Head of caudate nucleus (tissue), 42 donors: ENCODE data around the gene DDB1.

Source experiments
- DNase-seq, 42 donors: peaks; one replicate each; pipeline versions ENCODE4 v3.0.0 to v3.0.0-alpha.2; 2020 to 2021; ENCODE audit warnings: mixed read lengths in 7 of 42
- intact Hi-C: fragments of 100-400 bp; cut with DNase I; formaldehyde crosslinking; loops from one replicate; pipeline ENCODE4 v1.15.0; 2022

Gene DDB1

GRCh38 chr11:61332797-61333549 lies at the start of gene DDB1, which contains the start of gene TKFC:
Gene DDB1 (minus strand): TSS chr11:61333105. CDS start chr11:61332968, 137 bp downstream.
Gene TKFC (plus strand): TSS chr11:61333228. CDS start chr11:61334729, 1,501 bp downstream.
- peak; percentile 87 to 99 (median 97) for DNase-seq
- intact Hi-C loops = loop anchor here (1.0 kb wide), 1 partner anchor 29 kb away; the partner anchor contains the start of gene TMEM138

- intact Hi-C loops = loop anchor here (5.0 kb wide), 1 partner anchor 44 kb away; no protein-coding TSS in a partner anchor
- DNase-seq = no peak
Observed at GRCh38 chr11:61380884-61381283, 48.0 kb upstream of the DDB1 start.

- no peak for DNase-seq
- intact Hi-C loops = no loop called here
Observed at GRCh38 chr11:61378713-61379313, 45.9 kb upstream of the DDB1 start.

DNA sequence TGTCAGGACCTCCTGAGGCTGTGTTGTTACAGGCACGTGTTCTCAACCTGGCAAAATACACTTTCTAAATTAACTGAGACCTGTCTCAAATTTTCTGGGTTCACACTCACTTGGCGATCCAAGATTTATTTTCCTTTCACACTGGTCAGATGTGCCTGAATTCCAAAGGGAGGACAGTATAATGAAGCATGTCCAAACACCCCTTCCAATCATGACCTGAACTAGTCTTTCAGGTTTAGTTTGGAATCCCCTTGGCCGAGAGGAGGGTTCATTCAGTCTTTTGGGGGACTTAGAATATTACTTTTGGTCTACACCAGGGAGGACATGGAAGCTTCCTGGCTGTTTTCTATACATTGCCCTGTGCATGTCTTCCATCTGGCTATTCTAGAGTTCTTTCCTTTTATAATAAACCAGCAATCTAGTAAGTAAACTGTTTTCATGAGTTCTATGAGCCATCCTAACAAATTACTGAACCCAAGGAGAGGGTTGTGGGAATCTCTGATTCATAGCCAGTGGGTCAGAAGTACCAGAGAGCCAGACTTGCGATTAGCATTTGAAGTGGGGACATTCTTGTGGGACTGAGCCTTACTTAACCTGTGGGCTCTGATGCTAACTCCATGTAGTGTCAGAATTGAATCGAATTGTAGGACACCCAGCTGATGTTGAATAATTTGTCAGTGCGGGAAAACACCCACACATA lies 44.7 kb upstream of the DDB1 start:
- no peak for DNase-seq
- intact Hi-C loops = no loop called here

- DNase-seq = no peak
- intact Hi-C loops = no loop called here
Observed at GRCh38 chr11:61375761-61376108, 42.8 kb upstream of the DDB1 start.

DNA sequence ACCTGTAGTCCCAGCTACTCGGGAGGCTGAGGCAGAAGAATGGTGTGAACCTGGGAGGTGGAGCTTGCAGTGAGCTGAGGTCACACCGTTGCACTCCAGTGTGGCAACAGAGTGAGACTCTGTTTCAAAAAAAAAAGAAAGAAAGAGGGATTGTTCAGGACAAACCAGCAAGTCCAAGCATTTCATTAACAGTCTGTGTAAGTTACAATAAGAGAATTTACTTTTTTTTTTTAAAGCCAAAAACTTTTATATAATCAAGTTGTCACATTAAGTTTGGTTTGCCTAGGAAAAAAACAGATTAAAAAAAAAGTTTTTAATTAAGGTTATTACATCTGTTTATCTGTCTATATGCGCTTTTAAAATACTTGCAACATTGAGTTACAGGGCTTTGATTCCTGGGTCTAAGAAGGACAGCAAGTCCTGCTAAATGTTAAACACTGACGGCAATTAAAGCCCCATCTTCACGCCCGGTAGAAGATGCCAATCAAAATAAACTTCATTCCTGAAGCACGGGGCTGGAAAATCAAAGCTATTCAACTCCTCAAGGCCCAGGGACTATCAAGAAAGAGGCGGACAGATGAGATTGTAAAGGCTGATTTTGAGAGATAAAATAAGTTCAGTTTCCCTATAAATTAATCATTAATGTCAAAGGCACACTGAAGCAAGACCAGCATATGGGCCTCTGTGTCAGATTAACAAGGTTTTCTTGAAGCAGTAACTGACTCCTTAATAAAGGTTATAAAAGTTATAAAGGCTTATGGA lies 39.9 kb upstream of the DDB1 start:
- no peak for DNase-seq

GRCh38 chr11:61370349-61371005 lies 37.6 kb upstream of the DDB1 start:
- intact Hi-C loops = no loop called here

More for the DNA sequence above, 39.9 kb upstream of the DDB1 start:
- intact Hi-C loops = no loop called here

DNA sequence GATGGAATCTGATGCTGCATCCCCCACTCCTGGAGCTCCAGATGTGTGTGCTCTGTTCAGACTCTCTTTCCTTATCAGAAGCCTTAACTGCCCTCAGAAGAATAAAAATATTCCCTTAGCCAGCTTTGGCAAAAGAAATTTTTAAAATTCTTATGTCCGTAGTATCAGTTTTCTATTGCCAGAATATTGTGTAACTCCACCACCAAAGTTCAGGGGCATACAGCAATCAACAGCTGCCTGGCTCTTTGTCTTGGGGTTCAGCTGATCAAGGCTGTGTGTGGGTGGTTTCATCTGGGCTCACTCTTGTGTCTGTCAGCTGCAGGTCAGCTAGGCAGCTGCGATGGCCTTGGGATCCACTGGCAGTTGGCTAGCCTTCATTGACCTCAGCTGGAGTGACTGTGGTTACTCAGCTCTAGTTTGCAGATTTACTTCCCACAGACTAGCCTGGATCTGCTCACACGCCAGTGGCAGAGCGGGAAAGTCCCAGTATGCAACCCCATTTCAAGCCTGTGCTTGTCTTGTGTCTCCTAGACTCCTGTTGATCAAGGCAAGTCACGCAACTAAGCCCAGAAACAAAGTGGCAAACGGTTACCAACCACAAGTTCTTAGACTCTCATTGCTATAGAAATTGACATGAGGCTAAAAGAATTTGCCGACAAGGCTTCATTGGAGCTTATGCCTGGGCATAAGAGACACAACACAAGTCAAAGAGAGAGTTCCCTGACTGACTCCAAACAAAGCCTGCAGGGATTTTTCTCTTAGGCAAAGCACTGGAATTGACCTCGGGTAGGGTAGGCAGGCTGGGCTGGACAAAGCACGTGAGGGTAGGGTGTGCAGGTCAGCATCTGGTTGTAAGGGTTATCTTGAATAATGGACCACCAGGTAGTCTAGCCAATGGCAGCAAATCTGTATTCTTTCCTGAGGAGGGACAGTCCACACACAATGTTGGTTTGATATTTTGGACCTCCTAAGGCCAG lies 36.8 kb upstream of the DDB1 start:
- no peak for DNase-seq
- intact Hi-C loops = no loop called here

More at GRCh38 chr11:61370349-61371005, 37.6 kb upstream of the DDB1 start:
- DNase-seq = no peak

DNA sequence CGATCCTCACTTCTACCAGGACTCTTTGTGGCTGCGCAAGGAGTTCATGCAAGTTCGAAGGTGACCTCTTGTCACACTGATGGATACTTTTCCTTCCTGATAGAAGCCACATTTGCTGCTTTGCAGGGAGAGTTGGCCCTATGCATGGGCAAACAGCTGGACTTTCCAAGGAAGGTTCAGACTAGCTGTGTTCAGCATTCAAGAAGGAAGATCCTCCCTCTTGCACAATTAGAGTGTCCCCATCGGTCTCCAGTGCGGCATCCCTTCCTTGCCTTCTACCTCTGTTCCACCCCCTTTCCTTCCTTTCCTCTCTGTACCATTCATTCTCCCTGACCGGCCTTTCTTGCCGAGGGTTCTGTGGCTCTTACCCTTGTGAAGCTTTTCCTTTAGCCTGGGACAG lies 35.7 kb upstream of the DDB1 start:
- intact Hi-C loops = no loop called here
- DNase-seq = no peak

DNA sequence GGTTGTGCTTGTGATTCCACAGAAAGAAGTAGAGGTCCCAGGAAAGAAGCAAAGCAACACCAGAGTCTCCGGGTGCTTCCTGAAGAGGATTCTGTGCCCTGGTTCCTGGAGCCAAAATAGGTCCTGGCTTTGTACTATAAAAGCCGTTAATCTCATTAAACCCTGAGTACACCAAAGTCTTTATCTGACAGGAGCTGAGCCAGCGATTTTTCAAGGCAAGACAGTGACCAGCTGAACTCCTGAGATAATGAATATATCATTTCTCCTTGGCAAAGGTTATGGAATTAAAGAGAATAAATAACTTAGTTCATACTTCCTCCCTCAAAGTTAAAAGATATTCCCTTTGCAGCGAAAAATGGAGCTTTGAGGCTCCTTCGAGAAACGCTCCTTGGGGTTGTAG lies 34.5 kb upstream of the DDB1 start:
- intact Hi-C loops = no loop called here
- DNase-seq = no peak

- intact Hi-C loops = no loop called here
- DNase-seq = no peak
Observed at GRCh38 chr11:61364012-61364675, 31.2 kb upstream of the DDB1 start.

- peak in 15 of 42 donors; percentile 3 to 45 (median 14) for DNase-seq
- intact Hi-C loops = loop anchor here (1.0 kb wide), 1 partner anchor 29 kb away; the partner anchor contains the start of genes DDB1 and TKFC
Observed at GRCh38 chr11:61362542-61362875, 29.6 kb upstream of the DDB1 start.

DNA sequence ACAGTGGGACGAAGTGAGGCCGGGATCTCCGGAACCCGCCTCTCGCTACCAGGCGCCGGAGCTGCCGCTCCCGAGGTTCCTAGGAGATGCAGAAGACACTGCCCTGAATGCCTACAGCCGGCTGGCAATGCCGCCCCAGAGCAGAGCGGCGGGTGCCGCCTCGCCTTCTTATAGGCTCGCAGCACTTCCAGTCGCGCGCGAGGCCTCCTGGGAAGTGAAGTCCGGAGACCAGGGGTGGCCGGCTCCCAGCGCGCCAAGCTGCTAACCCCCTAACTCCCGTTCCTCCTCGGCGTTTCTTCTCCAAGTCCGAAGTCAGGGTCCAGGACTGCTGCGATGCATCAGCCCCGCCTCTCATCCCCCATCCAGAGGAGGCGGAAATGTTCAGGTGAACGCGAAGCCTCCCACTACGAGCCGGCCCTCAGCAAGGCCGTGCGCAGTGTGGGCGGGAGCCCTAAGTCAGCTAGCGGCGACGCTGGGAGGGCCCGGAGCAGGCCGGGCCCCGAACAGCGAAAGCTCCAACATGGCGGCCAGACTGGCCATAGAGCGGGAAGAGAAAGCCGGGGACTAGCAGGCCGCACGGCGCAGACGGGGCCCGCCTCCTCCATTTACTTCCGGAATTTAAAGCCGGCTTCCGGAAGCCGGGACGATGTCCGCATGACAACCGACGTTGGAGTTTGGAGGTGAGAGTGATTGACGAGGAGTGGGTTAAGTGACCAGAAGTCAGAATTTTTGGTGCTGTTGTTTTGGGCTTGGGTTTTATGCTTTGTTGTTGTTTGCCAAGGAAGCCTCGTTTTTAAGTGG lies 29.0 kb upstream of the DDB1 start, which contains the start of the genes CYB561A3 and TMEM138:
Gene CYB561A3, minus strand, starts transcription at position 142 of the 801 bp plus-strand sequence. CDS start 5,169 bp downstream, outside the sequence.
Gene TMEM138, plus strand, starts transcription at position 634 of the 801 bp plus-strand sequence. CDS start 2,017 bp downstream, outside the sequence.
- intact Hi-C loops = loop anchor here (1.0 kb wide), 1 partner anchor 29 kb away; the partner anchor contains the start of genes DDB1 and TKFC
- DNase-seq = peak; percentile 88 to 98 (median 94)

DNA sequence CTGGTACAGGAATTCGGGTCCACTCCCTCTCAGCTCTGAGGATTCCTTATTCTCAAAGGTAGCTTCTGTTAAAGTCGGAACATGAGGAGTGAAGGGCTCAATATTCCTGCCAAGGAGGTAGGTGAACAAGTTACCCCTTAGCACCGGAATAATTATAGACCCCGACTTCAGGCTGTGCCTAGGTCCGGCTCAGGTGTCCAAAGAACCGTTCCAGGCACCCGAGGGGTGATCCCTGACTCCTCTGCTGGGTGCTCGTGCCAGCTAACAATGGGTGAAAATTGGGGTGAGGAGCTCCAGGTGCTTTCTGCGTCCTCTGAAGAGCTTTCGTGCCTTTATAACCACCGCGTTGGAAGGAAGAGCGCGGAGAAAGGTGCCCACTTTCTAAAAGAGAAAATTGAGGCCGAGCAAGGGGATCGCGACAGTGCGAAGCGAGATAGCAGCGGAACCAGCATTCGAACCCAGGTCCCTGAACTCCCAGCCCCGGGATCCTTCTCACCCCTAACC lies 28.4 kb upstream of the DDB1 start:
- intact Hi-C loops = no loop called here
- DNase-seq = peak in 2 of 42 donors; percentile 11 to 42

DNA sequence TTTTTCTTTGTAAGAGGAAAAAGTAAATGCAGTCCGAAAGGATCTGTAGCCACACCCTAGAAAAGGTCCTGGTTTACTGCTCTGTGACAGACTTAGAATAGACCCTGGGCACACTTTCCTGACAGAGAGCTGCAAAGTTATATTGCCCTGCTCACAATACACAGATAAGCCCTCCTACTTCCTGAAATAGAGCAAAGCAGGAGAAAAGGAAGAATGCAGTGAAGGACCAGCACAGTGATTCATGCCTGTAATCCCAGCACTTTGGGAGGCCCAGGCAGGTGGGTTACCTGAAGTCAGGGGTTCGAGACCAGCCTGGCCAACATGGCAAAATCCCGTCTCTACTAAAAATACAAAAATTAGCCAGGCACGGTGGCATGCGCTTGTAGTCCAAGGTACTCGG lies 26.6 kb upstream of the DDB1 start:
- intact Hi-C loops = no loop called here
- no peak for DNase-seq

- intact Hi-C loops = no loop called here
- no peak for DNase-seq
Observed at GRCh38 chr11:61358566-61358965, 25.7 kb upstream of the DDB1 start.
